Kidney (tissue), 14 donors: ENCODE data around the gene CETN3. TPM values are rescaled to one million over a fixed set of nuclear protein-coding genes. Genes with fewer than 3 reads are reported as not detected.
"Not testable (repeated sequence)": the region's sequence is repeated elsewhere in the genome, so short reads cannot be mapped to it uniquely, and the experiment has no call there.

Source experiments
- DNase-seq, 5 donors: peaks; one replicate each; pipeline ENCODE4 v3.0.0-alpha.2; 2013 to 2020
- FAIRE-seq: peaks from 2 replicates; lab custom pipeline; 2012; peaks lifted over from hg19 to GRCh38; lab: Jason Lieb, UNC
- H3K27ac ChIP-seq, 2 donors: one replicate each; pipeline ENCODE4 v1.7.0; 2013; ENCODE audit warnings: low read depth in 2 of 2, low read length in 2 of 2, inconsistent platforms in 1 of 2
- H3K27me3 ChIP-seq: one replicate; pipeline ENCODE4 v1.7.1; 2013; ENCODE audit warnings: low read length, inconsistent platforms; ENCODE audit not compliant: control insufficient read depth, insufficient read depth
- H3K36me3 ChIP-seq, 3 donors: one replicate each; pipeline versions ENCODE4 v1.7.0 to v1.7.1; 2013; ENCODE audit warnings: low read length in 3 of 3, control low read depth in 1 of 3, inconsistent platforms in 1 of 3; ENCODE audit not compliant: insufficient read depth in 3 of 3, control insufficient read depth in 2 of 3
- H3K4me1 ChIP-seq, 3 donors: one replicate each; pipeline versions ENCODE4 v1.7.0 to v1.7.1; 2013; ENCODE audit warnings: low read length in 3 of 3, inconsistent platforms in 1 of 3, low read depth in 1 of 3; ENCODE audit not compliant: control insufficient read depth in 2 of 3, insufficient read depth in 2 of 3
- H3K4me3 ChIP-seq, 3 donors: one replicate each; pipeline versions ENCODE4 v1.7.0 to v1.8.1; 2013; ENCODE audit warnings: low read length in 3 of 3, control low read depth in 1 of 3, inconsistent platforms in 1 of 3
- H3K9ac ChIP-seq, 3 donors: one replicate each; pipeline versions ENCODE4 v1.7.0 to v1.7.1; 2013; ENCODE audit warnings: low read length in 3 of 3, control low read depth in 1 of 3, inconsistent platforms in 1 of 3
- H3K9me3 ChIP-seq, 3 donors: one replicate each; pipeline versions ENCODE4 v1.7.0 to v1.7.1; 2013; ENCODE audit warnings: low read length in 3 of 3, control low read depth in 1 of 3, inconsistent platforms in 1 of 3; ENCODE audit not compliant: control insufficient read depth in 2 of 3, insufficient read depth in 1 of 3
- CTCF ChIP-seq: IDR thresholded peaks from 3 replicates; pipeline ENCODE4 v1.5.1; 2012; ENCODE audit warnings: mild to moderate bottlenecking, moderate library complexity, borderline replicate concordance; ENCODE audit not compliant: insufficient read depth; ENCODE audit errors: extremely low read depth
- intact Hi-C: fragments of 100-400 bp; cut with DNase I; formaldehyde crosslinking; loops from one replicate; pipeline ENCODE4 v1.11.1; 2022
- polyA plus RNA-seq: library from polyadenylated mRNA; stranded (reverse); fragments of 350-450 nt; fragmentation: Illumina TruSeq; extraction: RNeasy Lipid Tissue Mini Kit (QIAGEN cat#74804); gene quantifications from one replicate; pipeline ENCODE4 v1.2.3, GENCODE V29; 2014; ENCODE audit warnings: low read depth, low replicate concordance; ENCODE audit not compliant: insufficient read depth
- total RNA-seq: library from RNA; stranded (reverse); fragmentation: NEBNext Ultra II Directional; extraction: Animal tissue kit (Norgen Biotek cat#: 25700); gene quantifications from one replicate; pipeline ENCODE4 v1.2.1, GENCODE V29; 2021
- donor health status: control.
- donor health status: control.
- donor health status: control.
- donor health status: control.
- donor health status: control.
- donor health status: DM: yes; HTN: yes; CAD: no.
- donor health status: Normal renal cell carcinoma (clear cell type).

CETN3 gene
- total and polyA plus RNA-seq, 2 donors from 2014 or later: 19.8 to 50.0 TPM

DNA sequence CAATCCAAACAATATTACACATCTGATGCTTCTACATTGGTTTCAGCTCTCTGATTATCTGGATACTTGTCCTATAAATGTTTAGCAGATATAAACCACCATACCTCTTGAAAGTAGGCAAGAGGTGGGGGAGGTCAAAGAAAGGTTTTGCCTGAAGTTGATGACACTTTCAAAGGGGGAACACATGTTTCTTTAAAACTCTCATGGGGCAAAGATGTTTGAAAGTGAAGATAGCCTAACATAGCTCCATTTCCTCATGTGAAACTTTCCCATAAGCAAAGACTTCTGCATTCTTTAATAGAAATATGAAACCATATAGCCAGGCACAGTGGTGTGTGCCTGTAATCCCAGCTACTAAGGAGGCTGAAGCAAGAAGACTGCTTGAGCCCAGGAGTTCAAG is 62.1 kb downstream of the CETN3 start:
- FAIRE-seq: no peak
- no peaks in the 10 kb centered on the region for H3K27me3 ChIP-seq
- intact Hi-C loops: no loop called here
- H3K4me1 ChIP-seq: no peaks in the 10 kb centered on the region
- no peak overlapping the region for H3K9ac ChIP-seq
- H3K36me3 ChIP-seq: no peaks in the 10 kb centered on the region
- no peak overlapping the region for H3K4me3 ChIP-seq
- H3K9me3 ChIP-seq: no peaks in the 10 kb centered on the region
- H3K27ac ChIP-seq: no peak overlapping the region
- no peak for DNase-seq
- no peak for TF ChIP-seq CTCF

GRCh38 chr5:90345684-90346083 is 63.9 kb downstream of the CETN3 start:
- no peaks in the 10 kb centered on the region for H3K27me3 ChIP-seq
- intact Hi-C loops: no loop called here

GRCh38 chr5:90344689-90345088 is 64.9 kb downstream of the CETN3 start:
- TF ChIP-seq CTCF: no peak
- intact Hi-C loops: no loop called here
- no peak for FAIRE-seq

More at GRCh38 chr5:90345684-90346083, 63.9 kb downstream of the CETN3 start:
- H3K27ac ChIP-seq: no peak overlapping the region
- no peaks in the 10 kb centered on the region for H3K4me1 ChIP-seq
- H3K4me3 ChIP-seq: no peak overlapping the region
- no peak for TF ChIP-seq CTCF
- H3K9me3 ChIP-seq: no peaks in the 10 kb centered on the region
- DNase-seq: no peak
- H3K36me3 ChIP-seq: no peaks in the 10 kb centered on the region
- FAIRE-seq: no peak
- H3K9ac ChIP-seq: no peak overlapping the region

DNA sequence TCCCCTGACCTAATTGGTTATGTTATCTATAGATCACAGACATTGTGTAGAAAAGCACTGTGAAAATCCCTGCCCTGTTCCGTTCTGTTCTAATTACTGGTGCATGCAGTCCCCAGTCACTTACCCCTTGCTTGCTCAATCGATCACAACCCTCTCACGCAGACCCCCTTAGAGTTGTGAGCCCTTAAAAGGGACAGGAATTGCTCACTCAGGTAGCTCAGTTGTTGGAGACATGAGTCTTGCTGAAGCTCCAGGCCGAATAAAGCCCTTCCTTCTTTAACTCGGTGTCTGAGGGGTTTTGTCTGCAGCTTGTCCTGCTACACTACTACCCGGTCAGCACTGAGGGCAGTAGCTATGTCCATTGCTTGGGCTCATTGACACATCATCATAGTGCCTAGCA is 65.8 kb downstream of the CETN3 start:
- H3K27ac ChIP-seq, H3K27me3 ChIP-seq, FAIRE-seq, H3K4me1 ChIP-seq, H3K36me3 ChIP-seq, H3K4me3 ChIP-seq, DNase-seq, H3K9ac ChIP-seq, H3K9me3 ChIP-seq, intact Hi-C loops: not testable (repeated sequence)

More at GRCh38 chr5:90344689-90345088, 64.9 kb downstream of the CETN3 start:
- Histone ChIP-seq H3K4me1 (no peaks in the 10 kb centered on the region), H3K27ac (no peak overlapping the region), H3K4me3 (no peak overlapping the region), H3K9ac (no peak overlapping the region), H3K27me3 (no peaks in the 10 kb centered on the region), H3K36me3 (no peaks in the 10 kb centered on the region), H3K9me3 (no peaks in the 10 kb centered on the region)
- no peak for DNase-seq
